HG03039 (cell line): ENCODE data around the gene PRR29.

ENCODE experiments used
- ATAC-seq: cut with Tn5 transposase; IDR thresholded peaks from one replicate; pipeline ENCODE4 v1.9.1; 2021; ENCODE audit warnings: mild to moderate bottlenecking, moderate library complexity; ENCODE audit not compliant: unreplicated experiment

PRR29 gene

GRCh38 chr17:63998050-63998720 lies at the start of gene PRR29:
PRR29 (plus strand) TSS chr17:63998351; CDS start chr17:63998365, 14 bp downstream.
- ATAC-seq: no peak

GRCh38 chr17:63948521-63948920 lies 49.6 kb upstream of the PRR29 start:
- ATAC-seq: no peak

- no peak for ATAC-seq
Observed at GRCh38 chr17:63949576-63950250, 48.4 kb upstream of the PRR29 start.

GRCh38 chr17:63950940-63951907 lies 46.9 kb upstream of the PRR29 start:
- ATAC-seq: no peak

- ATAC-seq: no peak
Observed at GRCh38 chr17:63954402-63955063, 43.6 kb upstream of the PRR29 start.

GRCh38 chr17:63955232-63955631 lies 42.9 kb upstream of the PRR29 start:
- no peak for ATAC-seq

GRCh38 chr17:63955791-63956190 lies 42.4 kb upstream of the PRR29 start:
- no peak for ATAC-seq

- no peak for ATAC-seq
Observed at GRCh38 chr17:63956296-63956920, 41.7 kb upstream of the PRR29 start.

- ATAC-seq: no peak
Observed at GRCh38 chr17:63960006-63960405, 38.1 kb upstream of the PRR29 start.

- ATAC-seq: no peak
Observed at GRCh38 chr17:63960430-63960829, 37.7 kb upstream of the PRR29 start.

- no peak for ATAC-seq
Observed at GRCh38 chr17:63961355-63962212, 36.6 kb upstream of the PRR29 start.

- no peak for ATAC-seq
Observed at GRCh38 chr17:63962298-63962744, 35.8 kb upstream of the PRR29 start.

GRCh38 chr17:63963123-63963522 lies 35.0 kb upstream of the PRR29 start:
- no peak for ATAC-seq

GRCh38 chr17:63966646-63967264 lies 31.4 kb upstream of the PRR29 start:
- ATAC-seq: no peak

- no peak for ATAC-seq
Observed at GRCh38 chr17:63967953-63968352, 30.2 kb upstream of the PRR29 start.

GRCh38 chr17:63969278-63969677 lies 28.9 kb upstream of the PRR29 start:
- ATAC-seq: no peak

- no peak for ATAC-seq
Observed at GRCh38 chr17:63972796-63973195, 25.4 kb upstream of the PRR29 start, which contains the start of gene SCN4A. SCN4A (minus strand) TSS chr17:63972918; CDS start chr17:63972841, 77 bp downstream.

- no peak for ATAC-seq
Observed at GRCh38 chr17:63973247-63973646, 24.9 kb upstream of the PRR29 start.
